ENCODE results near the gene TRAF3.
"Not testable (repeated sequence)": the region's sequence is repeated elsewhere in the genome, so short reads cannot be mapped to it uniquely, and the experiment has no call there.

Gene TRAF3

GRCh38 chr14:102891556-102891955 lies 114.3 kb downstream of the TRAF3 start:
- no peak for DNase-seq (ENCODE audit: low read depth in 2 of 2)

DNA sequence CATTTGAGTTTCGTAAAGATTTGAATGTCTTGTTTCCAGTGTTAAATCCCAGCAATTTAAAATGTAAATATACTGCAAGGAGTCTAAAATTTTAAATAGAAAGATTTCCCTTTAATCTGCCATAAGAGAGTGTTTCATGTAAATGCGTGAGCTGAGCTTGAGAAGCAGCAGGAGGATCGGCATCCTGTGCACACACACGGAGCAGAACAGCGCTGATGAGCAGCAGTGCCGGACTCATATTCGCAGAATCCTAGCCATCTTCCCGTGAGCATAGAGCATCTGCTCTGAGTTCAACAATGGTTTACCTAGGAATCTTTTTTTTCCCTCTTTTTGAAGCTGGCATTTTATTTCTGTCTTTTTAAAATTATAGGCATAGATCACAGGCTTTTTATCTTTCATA lies 115.4 kb downstream of the TRAF3 start:
- DNase-seq (ENCODE audit: low read depth in 2 of 2): no peak

DNA sequence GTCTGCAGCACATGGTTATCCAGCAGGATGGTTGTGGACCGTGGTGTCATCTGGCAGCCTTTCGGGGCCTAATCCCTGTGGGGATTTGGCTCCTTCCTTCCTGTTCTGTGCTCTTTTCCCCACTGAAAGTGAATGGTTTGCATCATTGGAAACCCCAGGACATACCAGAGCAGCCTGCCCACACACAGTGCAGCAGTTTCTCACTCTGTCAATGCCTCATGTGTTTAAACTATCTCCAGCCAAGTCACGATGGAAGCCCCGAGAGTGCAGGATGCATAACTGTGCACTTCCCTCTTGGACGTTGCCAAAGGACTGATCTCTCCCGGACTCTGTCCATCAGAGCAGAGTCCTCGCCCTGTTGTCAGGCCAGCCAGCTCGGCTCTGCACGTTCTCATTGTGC lies 116.2 kb downstream of the TRAF3 start:
- DNase-seq (ENCODE audit: low read depth in 2 of 2): no peak

DNA sequence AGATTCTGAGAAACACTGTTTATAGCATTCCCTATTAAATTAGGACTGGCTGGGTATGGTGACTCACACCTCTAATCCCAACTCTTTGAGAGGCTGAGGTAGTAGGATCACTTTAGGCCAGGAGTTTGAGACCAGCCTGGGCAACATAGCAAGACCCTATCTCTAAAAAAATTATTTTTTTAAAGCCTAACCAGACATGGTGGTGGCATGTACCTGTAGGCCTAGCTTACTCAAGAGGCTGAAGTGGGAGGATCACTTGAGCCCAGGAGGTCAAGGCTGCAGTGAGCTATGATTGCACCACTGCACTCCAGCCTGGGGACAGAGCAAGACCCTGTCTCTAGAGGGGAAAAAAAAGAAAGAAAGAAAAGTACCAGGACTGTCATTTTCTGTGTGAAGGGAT lies 119.5 kb downstream of the TRAF3 start:
- DNase-seq (ENCODE audit: low read depth in 2 of 2): not testable (repeated sequence)

DNA sequence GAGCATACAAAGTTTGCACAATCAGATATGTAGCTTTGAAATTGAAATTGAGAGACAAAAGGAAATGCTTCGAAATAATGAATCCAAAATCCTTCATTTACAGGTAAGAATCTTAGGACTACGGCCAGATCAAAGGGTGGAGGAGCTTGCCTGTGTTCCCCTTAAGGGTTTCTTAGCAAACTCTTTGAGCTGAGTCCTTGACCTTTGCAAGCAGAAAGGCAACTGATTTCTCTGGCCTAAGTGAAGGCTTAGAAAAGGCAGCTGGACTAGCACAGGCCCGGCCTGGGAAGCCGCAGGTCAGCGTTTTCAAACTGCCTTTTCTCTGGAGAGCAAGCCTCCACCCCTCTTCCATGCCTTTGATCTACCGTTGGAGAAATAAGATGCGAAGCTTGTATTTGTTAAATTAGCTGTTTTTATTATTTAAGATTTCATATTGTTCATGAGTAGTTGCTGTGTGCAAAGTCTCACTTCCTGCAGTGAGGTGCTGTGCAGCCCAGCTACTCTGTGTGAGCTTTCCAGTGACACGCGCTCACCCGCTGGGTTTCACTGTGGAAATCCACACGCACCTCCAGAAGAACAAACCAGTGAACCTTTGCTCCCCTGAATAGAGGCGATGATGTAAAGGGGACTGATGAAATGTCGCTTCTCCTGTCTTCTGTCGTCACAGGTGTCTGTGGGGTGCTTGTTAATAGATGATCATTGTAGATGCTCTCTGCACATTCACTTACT lies 120.2 kb downstream of the TRAF3 start:
- DNase-seq (ENCODE audit: low read depth in 2 of 2): no peak

- DNase-seq (ENCODE audit: low read depth in 2 of 2): no peak
These were observed 121.0 kb downstream of the TRAF3 start for GRCh38 chr14:102898298-102898697.

- no peak for DNase-seq (ENCODE audit: low read depth in 2 of 2)
These were observed 121.7 kb downstream of the TRAF3 start for GRCh38 chr14:102898776-102899515.

DNA sequence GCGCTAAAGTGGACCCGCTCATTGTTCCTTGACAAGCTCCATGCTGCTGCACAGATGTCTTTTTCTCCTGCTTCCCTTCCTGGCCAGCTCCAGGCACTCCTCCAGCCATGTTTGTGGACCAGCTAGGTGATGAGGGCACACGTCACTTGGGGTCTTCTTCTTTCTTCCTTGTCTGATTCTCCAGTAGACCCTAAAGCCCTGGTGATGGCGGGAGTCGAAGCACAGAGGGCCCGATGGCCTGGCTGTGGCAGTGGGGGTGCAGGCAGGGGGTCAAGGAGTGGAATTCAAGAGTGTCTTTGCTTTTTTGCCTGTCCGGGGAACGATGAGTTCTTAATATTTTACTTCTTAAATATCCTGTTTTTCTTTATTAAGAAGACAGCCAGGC lies 122.3 kb downstream of the TRAF3 start:
- no peak for DNase-seq (ENCODE audit: low read depth in 2 of 2)

DNA sequence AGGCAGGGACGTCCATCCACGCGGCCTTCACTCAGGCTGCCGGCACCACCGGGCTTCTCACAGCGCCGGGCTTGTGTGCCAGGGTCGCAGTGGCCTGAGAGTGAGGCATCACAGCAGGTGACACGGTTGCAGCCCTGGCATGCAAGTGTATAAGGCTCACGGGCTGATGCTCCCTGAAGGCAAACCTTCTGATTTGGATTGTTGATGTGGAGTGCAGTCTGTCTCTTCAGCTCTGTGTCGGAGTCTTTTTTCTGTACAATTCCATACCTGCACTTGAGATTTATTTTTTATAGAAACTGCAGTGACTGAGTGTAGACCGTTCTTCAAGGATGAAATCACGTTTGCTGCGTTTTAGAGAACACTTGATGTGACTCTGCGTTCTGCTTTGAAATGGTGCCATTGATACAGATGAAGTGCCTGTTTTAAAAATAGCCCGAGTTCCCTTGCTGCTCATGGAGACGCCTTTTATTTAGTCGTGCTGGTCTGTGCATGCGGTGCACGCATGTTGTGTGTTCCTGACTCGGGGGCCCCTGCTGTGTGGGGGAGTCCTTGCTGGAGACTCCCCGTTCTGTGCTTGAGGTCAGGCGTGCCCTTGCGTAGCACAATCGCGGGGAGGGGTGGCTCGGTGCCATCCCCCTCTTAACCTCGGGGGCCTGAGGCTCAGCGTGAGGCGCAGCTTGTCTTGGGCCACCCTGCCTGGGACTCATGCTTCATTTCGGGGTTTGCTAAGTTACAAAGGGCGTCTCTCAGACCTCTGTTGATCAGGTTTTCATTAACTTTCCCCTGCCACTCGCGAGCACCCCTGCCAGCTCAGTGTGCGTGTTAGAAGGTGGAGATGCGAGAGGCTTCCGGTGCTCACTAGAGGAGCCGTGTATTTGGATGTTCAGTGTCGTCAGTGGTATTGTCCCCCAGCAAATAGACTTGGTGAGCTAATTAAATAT lies 123.7 kb downstream of the TRAF3 start:
- no peak for DNase-seq (ENCODE audit: low read depth in 2 of 2)

- DNase-seq (ENCODE audit: low read depth in 2 of 2): no peak
These were observed 124.4 kb downstream of the TRAF3 start for GRCh38 chr14:102901633-102902032.

GRCh38 chr14:102902086-102902485 lies 124.8 kb downstream of the TRAF3 start:
- no peak for DNase-seq (ENCODE audit: low read depth in 2 of 2)

GRCh38 chr14:102902523-102903247 lies 125.4 kb downstream of the TRAF3 start:
- no peak for DNase-seq (ENCODE audit: low read depth in 2 of 2)

DNA sequence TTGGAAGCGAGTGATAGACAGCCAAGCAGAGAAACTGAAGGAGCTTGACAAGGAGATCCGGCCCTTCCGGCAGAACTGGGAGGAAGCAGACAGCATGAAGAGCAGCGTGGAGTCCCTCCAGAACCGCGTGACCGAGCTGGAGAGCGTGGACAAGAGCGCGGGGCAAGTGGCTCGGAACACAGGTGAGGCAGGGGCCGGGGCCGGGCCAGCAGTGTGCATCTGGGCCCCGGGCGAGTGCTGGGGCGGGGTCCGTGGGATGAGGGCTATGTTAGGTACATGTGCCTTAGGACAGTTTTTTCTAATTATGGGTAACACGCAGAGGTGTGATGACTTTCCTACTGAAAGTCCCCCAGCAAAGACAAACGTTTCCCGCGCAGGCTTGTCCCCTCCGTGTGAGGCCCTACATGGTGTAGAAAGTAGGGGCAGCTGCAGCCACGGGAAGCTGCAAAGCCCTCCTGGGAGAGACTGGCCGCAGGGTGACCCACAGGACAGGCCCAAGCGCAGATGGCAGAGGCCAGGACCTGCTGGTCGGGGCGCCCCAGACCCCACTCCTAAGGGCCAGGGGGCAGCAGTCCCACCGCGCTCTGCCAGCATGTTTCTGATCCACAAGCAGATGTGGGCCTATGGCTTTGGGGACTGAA lies 126.1 kb downstream of the TRAF3 start:
- no peak for DNase-seq (ENCODE audit: low read depth in 2 of 2)

DNA sequence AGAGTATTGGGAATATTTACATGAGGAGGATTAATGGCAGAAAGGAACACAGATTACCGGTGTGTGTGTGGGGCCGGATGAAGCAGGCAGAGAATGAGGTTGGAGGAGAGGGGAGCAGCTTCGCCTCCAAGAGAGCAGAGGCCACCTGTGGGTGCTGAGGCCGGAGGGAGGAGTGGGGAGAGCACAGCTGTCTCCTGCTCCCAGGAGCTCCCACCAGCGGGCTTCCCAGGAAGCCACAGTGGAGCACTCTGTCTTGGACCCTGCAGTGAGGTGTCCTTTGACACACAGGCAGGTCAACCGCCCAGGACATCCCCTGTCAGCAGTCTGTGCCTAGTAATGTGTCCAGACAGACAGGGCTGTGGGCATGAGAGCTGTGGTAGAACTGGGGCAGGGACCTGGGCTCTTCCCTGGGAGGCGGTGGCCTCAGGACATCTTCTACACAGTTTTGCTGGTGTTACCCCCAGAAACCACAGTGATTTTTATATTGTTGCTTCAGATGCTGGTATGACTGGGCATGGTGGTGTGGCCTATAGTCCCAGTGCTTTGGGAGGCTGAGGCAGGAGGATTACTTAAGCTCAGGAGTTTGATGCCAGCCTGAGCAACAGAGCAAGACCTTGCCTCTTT lies 126.8 kb downstream of the TRAF3 start:
- no peak for DNase-seq (ENCODE audit: low read depth in 2 of 2)

DNA sequence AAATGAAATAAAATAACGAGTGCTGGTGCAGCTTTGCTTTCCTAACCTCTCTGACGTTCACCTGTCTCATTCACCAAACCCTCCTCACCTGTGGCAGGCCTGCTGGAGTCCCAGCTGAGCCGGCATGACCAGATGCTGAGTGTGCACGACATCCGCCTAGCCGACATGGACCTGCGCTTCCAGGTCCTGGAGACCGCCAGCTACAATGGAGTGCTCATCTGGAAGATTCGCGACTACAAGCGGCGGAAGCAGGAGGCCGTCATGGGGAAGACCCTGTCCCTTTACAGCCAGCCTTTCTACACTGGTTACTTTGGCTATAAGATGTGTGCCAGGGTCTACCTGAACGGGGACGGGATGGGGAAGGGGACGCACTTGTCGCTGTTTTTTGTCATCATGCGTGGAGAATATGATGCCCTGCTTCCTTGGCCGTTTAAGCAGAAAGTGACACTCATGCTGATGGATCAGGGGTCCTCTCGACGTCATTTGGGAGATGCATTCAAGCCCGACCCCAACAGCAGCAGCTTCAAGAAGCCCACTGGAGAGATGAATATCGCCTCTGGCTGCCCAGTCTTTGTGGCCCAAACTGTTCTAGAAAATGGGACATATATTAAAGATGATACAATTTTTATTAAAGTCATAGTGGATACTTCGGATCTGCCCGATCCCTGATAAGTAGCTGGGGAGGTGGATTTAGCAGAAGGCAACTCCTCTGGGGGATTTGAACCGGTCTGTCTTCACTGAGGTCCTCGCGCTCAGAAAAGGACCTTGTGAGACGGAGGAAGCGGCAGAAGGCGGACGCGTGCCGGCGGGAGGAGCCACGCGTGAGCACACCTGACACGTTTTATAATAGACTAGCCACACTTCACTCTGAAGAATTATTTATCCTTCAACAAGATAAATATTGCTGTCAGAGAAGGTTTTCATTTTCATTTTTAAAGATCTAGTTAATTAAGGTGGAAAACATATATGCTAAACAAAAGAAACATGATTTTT lies 128.2 kb downstream of the TRAF3 start:
- DNase-seq (ENCODE audit: low read depth in 2 of 2): no peak

DNA sequence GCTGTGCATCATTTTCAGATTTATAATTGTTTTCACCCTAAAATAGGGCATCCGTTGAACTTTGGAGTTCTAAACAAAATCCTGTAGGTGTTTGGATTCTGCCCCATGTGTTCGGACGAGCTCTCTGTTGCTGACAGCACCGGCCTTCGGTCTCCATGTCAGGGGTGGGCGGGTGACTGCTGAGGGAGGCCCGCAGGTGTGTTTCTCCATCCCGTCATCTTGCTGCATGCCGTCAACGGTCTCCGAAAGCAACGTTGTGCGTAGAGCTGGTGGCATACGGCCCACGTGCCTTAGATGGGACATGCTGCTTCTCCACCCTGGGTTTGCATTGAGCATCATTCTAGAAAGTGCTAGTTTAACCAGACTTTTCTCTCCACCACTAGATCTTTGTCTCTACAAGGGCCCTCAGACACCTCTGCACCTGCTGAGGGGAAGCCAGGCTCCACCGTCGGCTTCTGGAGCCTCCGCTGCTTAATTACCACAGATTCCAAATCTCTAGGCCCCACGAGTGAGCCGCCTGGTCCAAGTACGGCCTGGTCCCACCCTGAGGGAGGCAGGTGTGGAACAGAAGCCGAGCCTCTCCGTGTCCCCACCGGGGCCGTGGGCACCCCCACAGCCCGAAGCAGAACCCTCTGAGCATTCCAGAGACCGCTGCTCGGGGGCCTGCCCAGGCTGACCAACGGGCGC lies 129.5 kb downstream of the TRAF3 start:
- DNase-seq (ENCODE audit: low read depth in 2 of 2): no peak

DNA sequence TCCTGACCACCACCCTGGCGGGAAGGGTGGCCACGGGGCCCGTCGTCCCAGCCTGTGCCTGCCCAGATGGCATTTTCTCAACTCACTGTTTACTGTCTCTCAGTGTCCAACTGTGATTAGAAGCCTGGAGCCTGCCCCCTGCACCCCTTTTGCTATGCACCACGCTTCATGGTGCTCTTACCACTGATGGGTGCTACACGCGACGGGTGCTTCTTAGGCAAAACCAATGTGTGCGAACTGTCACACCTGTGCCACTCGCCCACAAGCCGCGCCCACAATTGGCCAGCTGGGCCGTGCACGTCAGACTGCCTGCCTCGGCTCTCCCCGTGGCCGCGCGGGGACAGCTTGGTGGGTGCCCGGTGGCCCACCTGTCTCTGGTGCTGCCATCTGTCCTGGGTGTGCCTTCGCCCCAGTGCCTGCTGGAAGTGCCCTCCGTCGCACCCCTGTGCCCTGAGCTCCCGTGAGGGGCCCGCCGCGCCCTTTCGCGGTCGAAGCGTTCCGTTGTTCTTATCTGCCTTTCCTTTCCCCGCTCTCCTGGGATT lies 130.1 kb downstream of the TRAF3 start:
- no peak for DNase-seq (ENCODE audit: low read depth in 2 of 2)

DNA sequence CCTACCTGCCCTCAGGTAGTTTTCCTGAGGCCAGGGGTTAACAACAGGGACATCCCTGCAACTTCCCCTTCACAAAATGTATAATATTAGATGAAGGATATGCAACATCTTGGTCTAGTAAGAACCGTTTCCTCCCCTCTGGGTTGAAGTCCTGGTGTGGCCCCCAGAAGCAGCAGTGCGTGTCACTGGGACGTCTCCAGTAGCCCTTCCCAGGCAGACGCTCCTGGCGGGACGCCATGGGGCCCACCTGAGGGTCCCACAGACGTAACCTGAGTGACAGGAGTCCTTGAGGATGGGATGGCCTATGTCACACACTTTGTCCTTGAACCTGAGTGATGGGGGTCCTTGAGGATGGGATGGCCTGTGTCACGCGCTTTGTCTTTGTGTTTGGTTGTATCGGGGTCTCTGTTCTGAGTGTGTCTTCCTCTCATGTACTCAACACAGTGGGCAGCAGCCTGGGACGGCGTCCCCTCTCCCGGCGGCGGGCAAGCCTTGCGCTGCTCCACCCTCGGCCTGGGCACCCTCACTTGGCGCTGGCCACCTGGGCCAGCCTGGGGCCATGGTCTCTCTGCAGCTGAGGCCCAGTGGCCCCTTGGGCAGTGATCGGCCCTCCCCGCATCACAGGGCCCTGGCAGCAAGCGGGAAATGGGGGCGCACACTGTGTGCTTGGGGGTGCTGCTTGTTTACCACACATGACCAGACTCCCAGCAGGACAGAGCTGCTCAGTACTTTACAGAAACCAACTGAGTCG lies 130.9 kb downstream of the TRAF3 start:
- DNase-seq (ENCODE audit: low read depth in 2 of 2): no peak
